ENCODE results near the gene CTU2.

Gene CTU2

DNA sequence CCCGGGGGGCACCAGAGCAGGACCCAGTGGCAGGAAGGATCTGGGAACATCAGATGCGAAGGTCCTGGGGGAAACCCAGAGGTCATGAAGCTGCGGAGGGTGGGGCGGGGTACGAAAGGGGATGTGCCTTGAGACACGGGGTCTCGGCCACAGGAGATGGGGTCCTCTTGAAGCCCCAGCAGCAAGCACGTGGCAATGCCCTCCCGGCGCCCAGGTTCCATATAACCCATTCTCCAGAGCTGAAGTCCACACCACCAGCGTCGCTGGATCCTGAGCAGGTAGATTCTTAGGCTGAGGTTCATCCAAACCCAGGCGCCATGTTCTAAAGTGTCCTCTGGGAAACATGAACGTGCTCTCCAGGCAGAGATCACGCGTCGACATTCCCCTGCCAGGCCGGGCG is 57.8 kb downstream of the CTU2 start:
- DNase-seq, result no peak

DNA sequence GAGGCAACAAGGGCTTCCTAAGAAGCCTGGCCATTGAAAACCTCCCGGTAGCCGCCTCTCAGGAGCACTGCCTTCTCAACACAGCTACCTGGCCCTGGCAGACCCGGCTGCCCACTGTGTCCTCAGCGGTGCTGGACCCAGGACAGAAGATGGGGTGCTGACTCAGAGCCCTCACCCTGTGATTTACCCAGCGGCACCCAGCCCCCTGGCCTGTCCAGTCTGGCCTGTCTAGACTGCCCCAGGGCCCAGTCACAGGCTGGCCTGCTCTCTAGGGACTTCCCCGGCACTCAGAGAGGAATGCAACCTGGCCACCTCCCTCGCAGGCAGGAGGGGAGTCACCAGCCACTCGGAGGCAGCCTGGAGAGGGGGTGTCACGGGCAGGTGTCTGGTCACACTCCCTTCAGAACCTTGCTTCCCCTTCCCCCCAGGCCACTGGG is 58.6 kb downstream of the CTU2 start:
- no peak for DNase-seq
